HEK293 (cell line): ENCODE measurements around the gene MAP1B.

Experiments used
- CTCF ChIP-seq: fragments of 450-650 bp; formaldehyde crosslinking; IDR thresholded peaks from 2 replicates; pipeline ENCODE4 v1.5.1; 2016; ENCODE audit warnings: missing biosample characterization, missing genetic modification characterization
- PBX3 ChIP-seq: sonication (generic); formaldehyde crosslinking; IDR thresholded peaks from 2 replicates; pipeline ENCODE4 v1.8.1; 2022; ENCODE audit warnings: mild to moderate bottlenecking, moderate library complexity, missing genetic modification reagents
- PRDM4 ChIP-seq: fragments of 450-650 bp; formaldehyde crosslinking; IDR thresholded peaks from 2 replicates; pipeline ENCODE4 v1.5.1; 2017; ENCODE audit warnings: missing biosample characterization, missing genetic modification characterization
- ZNF239 ChIP-seq: fragments of 450-650 bp; formaldehyde crosslinking; IDR thresholded peaks from 2 replicates; pipeline ENCODE4 v1.5.1; 2016; ENCODE audit warnings: missing biosample characterization, missing genetic modification characterization
- ZNF416 ChIP-seq: fragments of 450-650 bp; formaldehyde crosslinking; IDR thresholded peaks from 2 replicates; pipeline ENCODE4 v1.5.1; 2016; ENCODE audit warnings: missing biosample characterization, missing genetic modification characterization
- ZNF610 ChIP-seq: fragments of 450-650 bp; formaldehyde crosslinking; IDR thresholded peaks from 2 replicates; pipeline ENCODE4 v1.5.1; 2016; ENCODE audit warnings: missing biosample characterization, missing genetic modification characterization, borderline replicate concordance
- ZSCAN4 ChIP-seq: fragments of 450-650 bp; formaldehyde crosslinking; IDR thresholded peaks from 2 replicates; pipeline ENCODE4 v1.5.1; 2017; ENCODE audit warnings: missing biosample characterization, missing genetic modification characterization
- TF ChIP-seq, protein P1 (sequence below): fragments of 450-650 bp; formaldehyde crosslinking; IDR thresholded peaks from 2 replicates; pipeline ENCODE4 v1.5.1; 2016; ENCODE audit warnings: missing biosample characterization, missing genetic modification characterization
- TF ChIP-seq, protein P2 (sequence below): fragments of 450-650 bp; formaldehyde crosslinking; conservative IDR thresholded peaks from 2 replicates; pipeline ENCODE4 v1.5.1; 2016; ENCODE audit warnings: low read depth, missing biosample characterization, missing genetic modification characterization
- TF ChIP-seq, protein P3 (sequence below): fragments of 450-650 bp; formaldehyde crosslinking; IDR thresholded peaks from 2 replicates; pipeline ENCODE4 v1.5.1; 2016; ENCODE audit warnings: missing biosample characterization, missing genetic modification characterization

- TF ChIP-seq ZNF610 (tag by site-specific recombination) (no peak), CTCF (tag by site-specific recombination) (no peak), ZNF239 (tag by site-specific recombination) (no peak), ZSCAN4 (tag by site-specific recombination) (no peak), PBX3 (CRISPR knock-in tag) (no peak), ZNF416 (no peak), PRDM4 (tag by site-specific recombination) (no peak)
- TF ChIP-seq, protein P1, sequence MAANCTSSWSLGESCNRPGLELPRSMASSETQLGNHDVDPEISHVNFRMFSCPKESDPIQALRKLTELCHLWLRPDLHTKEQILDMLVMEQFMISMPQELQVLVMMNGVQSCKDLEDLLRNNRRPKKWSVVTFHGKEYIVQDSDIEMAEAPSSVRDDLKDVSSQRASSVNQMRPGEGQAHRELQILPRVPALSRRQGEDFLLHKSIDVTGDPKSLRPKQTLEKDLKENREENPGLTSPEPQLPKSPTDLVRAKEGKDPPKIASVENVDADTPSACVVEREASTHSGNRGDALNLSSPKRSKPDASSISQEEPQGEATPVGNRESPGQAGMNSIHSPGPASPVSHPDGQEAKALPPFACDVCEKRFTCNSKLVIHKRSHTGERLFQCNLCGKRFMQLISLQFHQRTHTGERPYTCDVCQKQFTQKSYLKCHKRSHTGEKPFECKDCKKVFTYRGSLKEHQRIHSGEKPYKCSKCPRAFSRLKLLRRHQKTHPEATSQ (tag by site-specific recombination), result no peak
- TF ChIP-seq, protein P2, sequence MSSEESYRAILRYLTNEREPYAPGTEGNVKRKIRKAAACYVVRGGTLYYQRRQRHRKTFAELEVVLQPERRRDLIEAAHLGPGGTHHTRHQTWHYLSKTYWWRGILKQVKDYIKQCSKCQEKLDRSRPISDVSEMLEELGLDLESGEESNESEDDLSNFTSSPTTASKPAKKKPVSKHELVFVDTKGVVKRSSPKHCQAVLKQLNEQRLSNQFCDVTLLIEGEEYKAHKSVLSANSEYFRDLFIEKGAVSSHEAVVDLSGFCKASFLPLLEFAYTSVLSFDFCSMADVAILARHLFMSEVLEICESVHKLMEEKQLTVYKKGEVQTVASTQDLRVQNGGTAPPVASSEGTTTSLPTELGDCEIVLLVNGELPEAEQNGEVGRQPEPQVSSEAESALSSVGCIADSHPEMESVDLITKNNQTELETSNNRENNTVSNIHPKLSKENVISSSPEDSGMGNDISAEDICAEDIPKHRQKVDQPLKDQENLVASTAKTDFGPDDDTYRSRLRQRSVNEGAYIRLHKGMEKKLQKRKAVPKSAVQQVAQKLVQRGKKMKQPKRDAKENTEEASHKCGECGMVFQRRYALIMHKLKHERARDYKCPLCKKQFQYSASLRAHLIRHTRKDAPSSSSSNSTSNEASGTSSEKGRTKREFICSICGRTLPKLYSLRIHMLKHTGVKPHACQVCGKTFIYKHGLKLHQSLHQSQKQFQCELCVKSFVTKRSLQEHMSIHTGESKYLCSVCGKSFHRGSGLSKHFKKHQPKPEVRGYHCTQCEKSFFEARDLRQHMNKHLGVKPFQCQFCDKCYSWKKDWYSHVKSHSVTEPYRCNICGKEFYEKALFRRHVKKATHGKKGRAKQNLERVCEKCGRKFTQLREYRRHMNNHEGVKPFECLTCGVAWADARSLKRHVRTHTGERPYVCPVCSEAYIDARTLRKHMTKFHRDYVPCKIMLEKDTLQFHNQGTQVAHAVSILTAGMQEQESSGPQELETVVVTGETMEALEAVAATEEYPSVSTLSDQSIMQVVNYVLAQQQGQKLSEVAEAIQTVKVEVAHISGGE (tag by site-specific recombination), result no peak
- TF ChIP-seq, protein P3, sequence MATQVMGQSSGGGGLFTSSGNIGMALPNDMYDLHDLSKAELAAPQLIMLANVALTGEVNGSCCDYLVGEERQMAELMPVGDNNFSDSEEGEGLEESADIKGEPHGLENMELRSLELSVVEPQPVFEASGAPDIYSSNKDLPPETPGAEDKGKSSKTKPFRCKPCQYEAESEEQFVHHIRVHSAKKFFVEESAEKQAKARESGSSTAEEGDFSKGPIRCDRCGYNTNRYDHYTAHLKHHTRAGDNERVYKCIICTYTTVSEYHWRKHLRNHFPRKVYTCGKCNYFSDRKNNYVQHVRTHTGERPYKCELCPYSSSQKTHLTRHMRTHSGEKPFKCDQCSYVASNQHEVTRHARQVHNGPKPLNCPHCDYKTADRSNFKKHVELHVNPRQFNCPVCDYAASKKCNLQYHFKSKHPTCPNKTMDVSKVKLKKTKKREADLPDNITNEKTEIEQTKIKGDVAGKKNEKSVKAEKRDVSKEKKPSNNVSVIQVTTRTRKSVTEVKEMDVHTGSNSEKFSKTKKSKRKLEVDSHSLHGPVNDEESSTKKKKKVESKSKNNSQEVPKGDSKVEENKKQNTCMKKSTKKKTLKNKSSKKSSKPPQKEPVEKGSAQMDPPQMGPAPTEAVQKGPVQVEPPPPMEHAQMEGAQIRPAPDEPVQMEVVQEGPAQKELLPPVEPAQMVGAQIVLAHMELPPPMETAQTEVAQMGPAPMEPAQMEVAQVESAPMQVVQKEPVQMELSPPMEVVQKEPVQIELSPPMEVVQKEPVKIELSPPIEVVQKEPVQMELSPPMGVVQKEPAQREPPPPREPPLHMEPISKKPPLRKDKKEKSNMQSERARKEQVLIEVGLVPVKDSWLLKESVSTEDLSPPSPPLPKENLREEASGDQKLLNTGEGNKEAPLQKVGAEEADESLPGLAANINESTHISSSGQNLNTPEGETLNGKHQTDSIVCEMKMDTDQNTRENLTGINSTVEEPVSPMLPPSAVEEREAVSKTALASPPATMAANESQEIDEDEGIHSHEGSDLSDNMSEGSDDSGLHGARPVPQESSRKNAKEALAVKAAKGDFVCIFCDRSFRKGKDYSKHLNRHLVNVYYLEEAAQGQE (tag by site-specific recombination), result no peak
Measured at GRCh38 chr5:72221099-72221498, 113.8 kb downstream of the MAP1B start.
